Uterus (tissue), 4 donors: Measurements from ENCODE around the gene TBC1D16. TPM values are rescaled to one million over a fixed set of nuclear protein-coding genes. Genes with fewer than 3 reads are reported as not detected.

Experiments used
- DNase-seq, 2 donors: peaks; one replicate each; pipeline ENCODE4 v3.0.0-alpha.2; 2019 to 2020
- H3K27ac ChIP-seq, 2 donors: fragments of 200-600 bp; sonication (generic); 1 replicate in 1 of 2; 2 replicates in 1 of 2; pipeline ENCODE4 v1.5.1; 2016 to 2018
- H3K27me3 ChIP-seq, 2 donors: fragments of 200-600 bp; sonication (generic); one replicate each; pipeline ENCODE4 v1.5.1; 2018 to 2019; ENCODE audit warnings: control low read depth in 1 of 2
- H3K36me3 ChIP-seq, 2 donors: fragments of 200-600 bp; sonication (generic); one replicate each; pipeline ENCODE4 v1.5.1; 2019; ENCODE audit warnings: control low read depth in 1 of 2
- H3K4me1 ChIP-seq, 2 donors: fragments of 200-600 bp; sonication (generic); one replicate each; pipeline ENCODE4 v1.5.1; 2018 to 2019; ENCODE audit warnings: control low read depth in 1 of 2
- H3K4me3 ChIP-seq, 2 donors: fragments of 200-600 bp; sonication (generic); 1 replicate in 1 of 2; 2 replicates in 1 of 2; pipeline ENCODE4 v1.5.1; 2018 to 2019; ENCODE audit warnings: mild to moderate bottlenecking in 1 of 2
- H3K9me3 ChIP-seq, 2 donors: fragments of 200-600 bp; sonication (generic); one replicate each; pipeline ENCODE4 v1.5.1; 2019; ENCODE audit warnings: control low read depth in 1 of 2
- CTCF ChIP-seq, 4 experiments: fragments of 200-600 bp in 2 of 4; fragments of 450-650 bp in 2 of 4; sonication (generic) in 2 of 4; IDR thresholded peaks; one replicate each; pipeline ENCODE4 v1.5.1; 2016 to 2019; ENCODE audit warnings: antibody characterized with exemption in 4 of 4, mild to moderate bottlenecking in 2 of 4, moderate library complexity in 1 of 4
- POLR2A ChIP-seq, 2 donors: fragments of 450-650 bp; IDR thresholded peaks; one replicate each; pipeline ENCODE4 v1.6.1; 2016; ENCODE audit warnings: antibody characterized with exemption in 2 of 2, mild to moderate bottlenecking in 1 of 2, moderate library complexity in 1 of 2
- intact Hi-C: fragments of 100-400 bp; cut with DNase I; formaldehyde crosslinking; loops from one replicate; pipeline ENCODE4 v1.15.1; 2023; ENCODE audit warnings: low total_unique reads
- total RNA-seq, 4 donors: library from RNA; depleted of rRNA in 3 of 4; stranded (reverse); fragments of >200 nt in 3 of 4; gene quantifications; one replicate each; pipeline versions ENCODE4 v1.1.0 to v1.2.4, GENCODE V29; 2014 to 2023
- donor health status: DM: yes; HTN: yes; CAD: no.

TBC1D16 gene
- total RNA-seq, 4 donors from 2014 or later = 3.8 to 58.2 (median 18.3) TPM

- no peaks in the 10 kb centered on the region for H3K27me3 ChIP-seq
- H3K36me3 ChIP-seq = no peaks in the 10 kb centered on the region
- TF ChIP-seq POLR2A (IDR thresholded peaks at IDR 0.05) = no peak
- H3K4me1 ChIP-seq = peaks cover 0 to 10% of the 10 kb centered on the region in 2 donors
- H3K9me3 ChIP-seq = no peaks in the 10 kb centered on the region
- no peak overlapping the region for H3K4me3 ChIP-seq
- intact Hi-C loops = no loop called here
- H3K27ac ChIP-seq = no peak overlapping the region
- DNase-seq = peak in 1 of 2 donors; percentile 15
Measured at GRCh38 chr17:79947351-79948031, 88.2 kb downstream of the TBC1D16 start.

GRCh38 chr17:79946352-79947231 is 89.1 kb downstream of the TBC1D16 start:
- Histone ChIP-seq H3K27ac (no peak overlapping the region), H3K4me1 (peaks cover 0 to under 1% of the 10 kb centered on the region in 2 donors), H3K27me3 (no peaks in the 10 kb centered on the region), H3K9me3 (no peaks in the 10 kb centered on the region), H3K36me3 (no peaks in the 10 kb centered on the region), H3K4me3 (no peak overlapping the region)
- DNase-seq = peak in 1 of 2 donors; percentile 11
- TF ChIP-seq POLR2A (IDR thresholded peaks at IDR 0.05) (no peak), CTCF (IDR thresholded peaks at IDR 0.05) (no peak)
- intact Hi-C loops = no loop called here

- H3K9me3 ChIP-seq = no peaks in the 10 kb centered on the region
- intact Hi-C loops = no loop called here
- H3K27me3 ChIP-seq = no peaks in the 10 kb centered on the region
- H3K27ac ChIP-seq = no peak overlapping the region
- no peaks in the 10 kb centered on the region for H3K4me1 ChIP-seq
- no peaks in the 10 kb centered on the region for H3K36me3 ChIP-seq
- no peak overlapping the region for H3K4me3 ChIP-seq
- TF ChIP-seq CTCF (IDR thresholded peaks at IDR 0.05) = no peak
- no peak for TF ChIP-seq POLR2A (IDR thresholded peaks at IDR 0.05)
- DNase-seq = peak in 1 of 2 donors; percentile 10
Measured at GRCh38 chr17:79945591-79946255, 89.9 kb downstream of the TBC1D16 start.

GRCh38 chr17:79944821-79945391 is 90.8 kb downstream of the TBC1D16 start:
- TF ChIP-seq POLR2A (IDR thresholded peaks at IDR 0.05) (no peak), CTCF (IDR thresholded peaks at IDR 0.05) (no peak)
- Histone ChIP-seq H3K36me3 (no peaks in the 10 kb centered on the region), H3K9me3 (no peaks in the 10 kb centered on the region), H3K27me3 (no peaks in the 10 kb centered on the region), H3K4me3 (no peak overlapping the region), H3K27ac (no peak overlapping the region), H3K4me1 (no peaks in the 10 kb centered on the region)
- DNase-seq = peak in 1 of 2 donors; percentile 15
- intact Hi-C loops = no loop called here

- Histone ChIP-seq H3K4me1 (no peaks in the 10 kb centered on the region), H3K9me3 (no peaks in the 10 kb centered on the region), H3K27ac (no peak overlapping the region), H3K36me3 (no peaks in the 10 kb centered on the region), H3K27me3 (no peaks in the 10 kb centered on the region), H3K4me3 (no peak overlapping the region)
- DNase-seq = peak in 1 of 2 donors; percentile 13
- intact Hi-C loops = no loop called here
- no peak for TF ChIP-seq POLR2A (IDR thresholded peaks at IDR 0.05)
- TF ChIP-seq CTCF (IDR thresholded peaks at IDR 0.05) = no peak
Measured at GRCh38 chr17:79944251-79944812, 91.3 kb downstream of the TBC1D16 start.
